GM23248 (cell line): ENCODE data around the gene KCND2. TPM values are rescaled to one million over a fixed set of nuclear protein-coding genes. Genes with fewer than 3 reads are reported as not detected.

ENCODE experiments used
- DNase-seq: peaks from one replicate; pipeline ENCODE4 v3.0.0-alpha.2; 2015
- H2AFZ ChIP-seq: fragments of 200-600 bp; sonication (generic); 2 replicates; pipeline ENCODE4 v1.6.1; 2016; ENCODE audit warnings: antibody characterized with exemption
- H3F3A ChIP-seq: fragments of 200-600 bp; sonication (generic); 2 replicates; pipeline ENCODE4 v1.6.1; 2016; ENCODE audit warnings: mild to moderate bottlenecking, antibody characterized with exemption, mixed run types; ENCODE audit not compliant: insufficient read depth
- H3K27ac ChIP-seq: fragments of 200-600 bp; sonication (generic); 2 replicates; pipeline ENCODE4 v1.5.1; 2016; ENCODE audit warnings: mild to moderate bottlenecking
- H3K27me3 ChIP-seq: fragments of 200-600 bp; sonication (generic); replicated peaks from 2 replicates; pipeline ENCODE4 v1.6.1; 2016; ENCODE audit warnings: mild to moderate bottlenecking; ENCODE audit not compliant: insufficient read depth
- H3K36me3 ChIP-seq: fragments of 200-600 bp; sonication (generic); 2 replicates; pipeline ENCODE4 v1.6.1; 2016; ENCODE audit warnings: low read depth, mild to moderate bottlenecking
- H3K4me1 ChIP-seq: fragments of 200-600 bp; sonication (generic); 2 replicates; pipeline ENCODE4 v1.6.1; 2016; ENCODE audit warnings: mild to moderate bottlenecking; ENCODE audit not compliant: insufficient read depth
- H3K4me2 ChIP-seq: fragments of 200-600 bp; sonication (generic); one replicate; pipeline ENCODE4 v1.6.1; 2016; ENCODE audit warnings: mild to moderate bottlenecking; ENCODE audit not compliant: unreplicated experiment
- H3K4me3 ChIP-seq: fragments of 200-600 bp; sonication (generic); 2 replicates; pipeline ENCODE4 v1.5.1; 2016; ENCODE audit warnings: mild to moderate bottlenecking
- H3K79me2 ChIP-seq: fragments of 200-600 bp; sonication (generic); 2 replicates; pipeline ENCODE4 v1.6.1; 2016; ENCODE audit warnings: mild to moderate bottlenecking; ENCODE audit not compliant: insufficient read depth
- H3K9ac ChIP-seq: fragments of 200-600 bp; sonication (generic); 2 replicates; pipeline ENCODE4 v1.6.1; 2016; ENCODE audit warnings: mild to moderate bottlenecking
- H3K9me2 ChIP-seq: fragments of 200-600 bp; sonication (generic); 2 replicates; pipeline ENCODE4 v1.6.1; 2016; ENCODE audit warnings: mixed run types, mild to moderate bottlenecking, moderate library complexity; ENCODE audit not compliant: insufficient read depth
- H3K9me3 ChIP-seq: fragments of 200-600 bp; sonication (generic); one replicate; pipeline ENCODE4 v1.6.1; 2017; ENCODE audit warnings: low read depth
- H4K20me1 ChIP-seq: fragments of 200-600 bp; sonication (generic); 2 replicates; pipeline ENCODE4 v1.6.0; 2016; ENCODE audit not compliant: insufficient read depth
- EZH2 ChIP-seq: fragments of 200-600 bp; sonication (generic); IDR thresholded peaks from 2 replicates; pipeline ENCODE4 v1.6.1; 2018; ENCODE audit warnings: antibody characterized with exemption, mild to moderate bottlenecking; ENCODE audit not compliant: insufficient read depth, poor library complexity, severe bottlenecking
- EZH2phosphoT487 ChIP-seq: fragments of 200-600 bp; sonication (generic); IDR thresholded peaks from 2 replicates; pipeline ENCODE4 v1.6.1; 2018; ENCODE audit warnings: antibody characterized with exemption, moderate library complexity, mild to moderate bottlenecking, low read depth; ENCODE audit not compliant: insufficient read depth
- WGBS, 2 experiments: methylation state at CpG; one replicate each; pipeline ENCODE4 v1.1.6; 2015 to 2017; ENCODE audit warnings: low lambda C conversion rate in 2 of 2, low coverage in 1 of 2; ENCODE audit errors: missing lambda C conversion rate in 2 of 2; 5-methylcytosine and 5-hydroxymethylcytosine counted together
- in situ Hi-C: fragments of 300-500 bp; cut with MboI; formaldehyde crosslinking; loops from 2 replicates; pipeline ENCODE4 v1.15.0; 2020
- polyA plus RNA-seq: library from polyadenylated mRNA; unstranded; fragments of >200 nt; fragmentation: Nextera tagmentation; extraction: Ambion mirVana; gene quantifications from 2 replicates; pipeline ENCODE4 v1.2.1, GENCODE V29; 2016
- total RNA-seq: library from RNA; depleted of rRNA; stranded (reverse); fragments of >200 nt; shearing (Covaris generic); gene quantifications from 2 replicates; pipeline ENCODE4 v1.2.3, GENCODE V29; 2014

KCND2 gene
- total and polyA plus RNA-seq, 2 experiments from 2014 or later, result 0.35 to 1.5 TPM

GRCh38 chr7:120582916-120583315, 309.9 kb downstream of the KCND2 start:
- H3K4me1 ChIP-seq, result peaks cover 29% of the 10 kb centered on the region
- in situ Hi-C loops, result no loop called here
- 81 to 82% methylated on average over 4 of the region's 4 CpGs for WGBS, 2 experiments
- H3K36me3 ChIP-seq, result no peaks in the 10 kb centered on the region
- H3K4me3 ChIP-seq, result no peak overlapping the region
- H3K9me2 ChIP-seq, result no peaks in the 10 kb centered on the region
- H3K9me3 ChIP-seq, result no peaks in the 10 kb centered on the region
- TF ChIP-seq EZH2 (no peak), EZH2phosphoT487 (no peak)
- no peak overlapping the region for H2AFZ ChIP-seq
- H3K9ac ChIP-seq, result no peak overlapping the region
- H4K20me1 ChIP-seq, result no peaks in the 10 kb centered on the region
- H3K79me2 ChIP-seq, result no peaks in the 10 kb centered on the region
- peak overlapping the region; percentile 77 for H3K4me2 ChIP-seq
- H3K27ac ChIP-seq, result no peak overlapping the region
- H3K27me3 ChIP-seq, result peaks cover 5% of the 10 kb centered on the region; the same call in 1 of the 2 replicates
- peaks cover 8% of the 10 kb centered on the region for H3F3A ChIP-seq
- DNase-seq, result peak; percentile 7

DNA sequence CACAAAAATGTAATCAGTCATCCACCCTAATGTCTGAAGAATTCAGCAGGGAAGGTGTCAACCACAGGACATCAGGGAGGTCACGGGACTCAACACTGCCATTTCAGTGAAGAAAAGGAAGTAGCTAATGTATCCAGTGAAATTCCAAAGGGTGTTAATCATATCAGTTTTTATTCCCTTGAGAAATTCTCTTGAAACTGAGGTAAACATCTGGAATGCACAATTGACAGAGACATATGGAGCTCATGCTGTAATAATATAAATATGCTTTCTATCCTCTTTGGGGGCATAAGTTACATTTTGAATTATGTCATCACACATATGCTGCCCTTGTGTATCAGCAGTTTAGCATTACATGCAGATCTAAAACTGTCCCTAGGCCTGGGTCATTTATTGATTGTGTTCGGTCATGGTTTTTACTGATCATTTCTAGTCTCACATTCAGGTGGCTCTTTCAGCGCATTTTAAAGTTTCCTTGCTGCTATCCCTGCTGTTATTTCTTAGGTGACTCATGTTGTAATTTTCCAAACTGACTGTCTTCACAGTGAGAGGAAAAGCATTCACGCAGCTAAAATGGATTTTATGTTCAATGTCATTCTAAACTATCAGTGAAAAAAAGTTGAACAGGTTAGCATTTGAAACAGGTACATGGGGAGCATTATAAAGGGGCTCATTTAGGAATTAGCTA, 311.1 kb downstream of the KCND2 start:
- Histone ChIP-seq H3K9me2 (no peaks in the 10 kb centered on the region), H3K4me3 (peak overlapping the region; percentile 22; the same call in 1 of the 2 replicates), H3F3A (peaks cover 8% of the 10 kb centered on the region), H3K9me3 (no peaks in the 10 kb centered on the region), H3K4me1 (peaks cover 29% of the 10 kb centered on the region), H3K36me3 (no peaks in the 10 kb centered on the region), H4K20me1 (no peaks in the 10 kb centered on the region), H3K9ac (no peak overlapping the region), H3K79me2 (no peaks in the 10 kb centered on the region), H3K27me3 (peaks cover 5% of the 10 kb centered on the region; the same call in 1 of the 2 replicates), H3K4me2 (peak overlapping the region; percentile 77), H3K27ac (peak overlapping the region; percentile 30; the same call in 1 of the 2 replicates), H2AFZ (no peak overlapping the region)
- WGBS, 2 experiments, result 10 to 16% methylated on average over 4 of the region's 4 CpGs
- in situ Hi-C loops, result no loop called here
- peak; percentile 91 for DNase-seq
- TF ChIP-seq EZH2 (no peak), EZH2phosphoT487 (peak; percentile 95)

DNA sequence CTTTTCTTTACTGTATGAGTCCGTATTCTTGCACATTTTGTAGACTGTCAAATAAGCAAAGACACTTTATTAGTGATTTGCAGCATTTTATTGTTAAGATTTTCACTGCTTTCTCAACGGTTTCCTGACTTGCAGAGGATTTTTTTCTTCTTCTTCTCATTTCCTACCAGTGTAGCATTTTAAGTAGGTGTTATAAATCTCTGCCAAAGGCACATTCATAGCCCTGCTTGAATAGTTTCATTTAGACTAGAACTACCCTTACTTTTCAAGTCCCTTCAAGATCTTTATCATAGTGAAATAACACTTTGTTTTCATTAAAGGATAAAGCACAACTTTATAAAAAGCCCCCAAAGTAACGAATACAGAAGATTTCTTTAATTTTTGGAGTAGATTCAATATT, 313.6 kb downstream of the KCND2 start:
- Histone ChIP-seq H4K20me1 (no peaks in the 10 kb centered on the region), H3K27ac (no peak overlapping the region), H3K36me3 (no peaks in the 10 kb centered on the region), H3K4me3 (no peak overlapping the region), H3K79me2 (no peaks in the 10 kb centered on the region), H3K4me1 (peaks cover 21% of the 10 kb centered on the region), H3K4me2 (no peak overlapping the region), H3K27me3 (peaks cover 5% of the 10 kb centered on the region; the same call in 1 of the 2 replicates), H3K9ac (no peak overlapping the region), H3F3A (peaks cover 8% of the 10 kb centered on the region), H3K9me2 (no peaks in the 10 kb centered on the region), H3K9me3 (no peaks in the 10 kb centered on the region), H2AFZ (no peak overlapping the region)
- TF ChIP-seq EZH2 (no peak), EZH2phosphoT487 (no peak)
- DNase-seq, result no peak
- WGBS, 2 experiments, result 53 to 75% methylated on average over 3 of the region's 3 CpGs
- in situ Hi-C loops, result no loop called here

DNA sequence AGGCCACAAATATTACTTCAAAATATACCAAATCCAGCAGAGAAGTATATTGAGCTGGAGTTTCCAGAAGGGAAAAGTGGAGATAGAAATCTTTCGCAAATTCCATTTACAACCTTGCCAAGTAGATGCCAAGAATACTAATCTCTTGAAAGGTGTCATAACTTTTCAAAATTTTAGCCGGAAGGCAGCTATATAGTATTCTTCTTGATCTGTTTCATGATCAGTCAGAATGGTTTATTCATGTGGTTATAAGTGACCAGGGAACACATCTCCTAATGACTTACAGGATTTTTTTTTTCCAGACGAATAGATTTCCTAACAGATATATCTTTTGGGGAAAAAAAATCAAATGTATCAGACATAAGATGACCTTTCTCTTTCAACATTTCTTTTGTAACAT, 314.3 kb downstream of the KCND2 start:
- no peak for DNase-seq
- H3K9me3 ChIP-seq, result no peaks in the 10 kb centered on the region
- H3K79me2 ChIP-seq, result no peaks in the 10 kb centered on the region
- WGBS, 2 experiments, result 75 to 88% methylated on average over 3 of the region's 3 CpGs
- peaks cover 8% of the 10 kb centered on the region for H3F3A ChIP-seq
- H2AFZ ChIP-seq, result no peak overlapping the region
- H3K9ac ChIP-seq, result no peak overlapping the region
- no peak overlapping the region for H3K4me3 ChIP-seq
- no peaks in the 10 kb centered on the region for H3K9me2 ChIP-seq
- H4K20me1 ChIP-seq, result no peaks in the 10 kb centered on the region
- no peak overlapping the region for H3K27ac ChIP-seq
- H3K36me3 ChIP-seq, result no peaks in the 10 kb centered on the region
- no peak overlapping the region for H3K4me2 ChIP-seq
- in situ Hi-C loops, result no loop called here
- H3K4me1 ChIP-seq, result peaks cover 21% of the 10 kb centered on the region
- TF ChIP-seq EZH2phosphoT487 (no peak), EZH2 (no peak)
- H3K27me3 ChIP-seq, result peaks cover 5% of the 10 kb centered on the region; the same call in 1 of the 2 replicates
